Measurements from ENCODE around the gene PLAAT2.

DNA sequence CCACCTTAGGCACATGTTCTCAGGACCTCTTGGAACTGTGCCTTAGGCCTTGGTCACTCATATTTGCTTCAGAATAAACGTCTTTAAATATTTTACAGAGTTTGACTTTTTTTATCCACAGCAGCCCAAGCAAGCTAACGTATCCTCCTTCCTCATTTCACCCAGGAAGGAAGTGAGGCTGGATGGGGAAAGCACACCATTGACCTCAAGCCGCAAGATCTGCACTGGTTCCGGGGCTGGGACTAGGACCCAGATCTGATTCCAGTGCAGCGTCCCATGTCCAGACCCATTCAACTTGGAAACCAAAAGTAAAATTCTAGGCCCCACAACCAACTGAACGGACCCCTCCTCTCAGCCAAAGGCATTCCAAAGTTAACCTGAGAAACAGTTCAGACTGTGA is 59.7 kb downstream of the PLAAT2 start:
- TF ChIP-seq POLR2AphosphoS5 (IDR thresholded peaks at IDR 0.05) (no peak), POLR2A (IDR thresholded peaks at IDR 0.05) (no peak)

All from breast epithelium (tissue), 3 donors.